GM12878 (cell line): ENCODE results near the gene PIWIL4. TPM values are rescaled to one million over a fixed set of nuclear protein-coding genes. Genes with fewer than 3 reads are reported as not detected.
"Not testable (repeated sequence)": the region's sequence is repeated elsewhere in the genome, so short reads cannot be mapped to it uniquely, and the experiment has no call there.

Experiments
- ATAC-seq: fragments of 200-7000 bp; cut with Tn5 transposase; 3 replicates; pipeline ENCODE4 v1.9.1; 2020; ENCODE audit warnings: mild to moderate bottlenecking, moderate library complexity
- BruUV-seq: library from RNA; stranded (reverse); fragments of 400-500 nt; replicated peaks from 2 replicates; lab custom pipeline; 2021; lab: Mats Ljungman, UMichigan
- CTCF ChIA-PET: fragments of 300-600 bp; sonication (Branson Sonifier 250); formaldehyde crosslinking; extraction: SDS; loops from one replicate; lab custom pipeline; 2021; ENCODE audit warnings: inconsistent platforms; lab: Yijun Ruan, JAX
- POLR2A ChIA-PET: fragments of 350-600 bp; formaldehyde crosslinking; extraction: SDS; loops from one replicate; lab custom pipeline; 2021; ENCODE audit warnings: inconsistent platforms; lab: Charles Lee
- RAD21 ChIA-PET: fragments of 300-600 bp; sonication (Branson Sonifier 250); formaldehyde crosslinking; loops from one replicate; lab custom pipeline; 2023; ENCODE audit warnings: antibody characterized with exemption; ENCODE audit not compliant: unreplicated experiment; lab: Charles Lee
- SMC1A ChIA-PET: fragments of 300-600 bp; sonication (Branson Sonifier 250); formaldehyde crosslinking; loops from one replicate; lab custom pipeline; 2023; ENCODE audit not compliant: unreplicated experiment, uncharacterized antibody; lab: Charles Lee
- DNase-seq: peaks from one replicate; pipeline ENCODE4 v3.0.0-alpha.2; 2011; ENCODE audit warnings: low read depth, low spot score
- FAIRE-seq: peaks from 3 replicates; lab custom pipeline; 2011; peaks lifted over from hg19 to GRCh38; lab: Jason Lieb, UNC
- H2AFZ ChIP-seq: 2 replicates; pipeline ENCODE4 v1.6.0; 2011; ENCODE audit warnings: low read depth, low read length, control low read depth; ENCODE audit not compliant: control insufficient read depth
- H3K27ac ChIP-seq: 2 replicates; pipeline ENCODE4 v1.5.1; 2011; ENCODE audit warnings: control low read depth; ENCODE audit not compliant: control insufficient read depth, insufficient read depth
- H3K27me3 ChIP-seq, 2 experiments: replicated peaks in 1 of 2; 2 replicates each; pipeline versions ENCODE4 v1.6.0 to v1.6.1; 2011; ENCODE audit warnings: low read length in 1 of 2; ENCODE audit not compliant: control insufficient read depth in 2 of 2, insufficient read depth in 2 of 2
- H3K36me3 ChIP-seq, 2 experiments: 2 replicates each; pipeline ENCODE4 v1.5.1; 2011; ENCODE audit warnings: low read length in 1 of 2; ENCODE audit not compliant: control insufficient read depth in 2 of 2, insufficient read depth in 2 of 2
- H3K4me1 ChIP-seq: 2 replicates; pipeline ENCODE4 v1.6.1; 2011; ENCODE audit warnings: mild to moderate bottlenecking, low read length, moderate library complexity, mixed read lengths; ENCODE audit not compliant: control insufficient read depth, insufficient read depth
- H3K4me2 ChIP-seq: 2 replicates; pipeline ENCODE4 v1.6.0; 2011; ENCODE audit warnings: control low read depth; ENCODE audit not compliant: control insufficient read depth, insufficient read depth
- H3K4me3 ChIP-seq: fragments of 200-600 bp; sonication (generic); 2 replicates; pipeline ENCODE4 v1.5.1; 2016
- H3K79me2 ChIP-seq: 2 replicates; pipeline ENCODE4 v1.6.0; 2011; ENCODE audit warnings: low read length; ENCODE audit not compliant: control insufficient read depth, insufficient read depth
- H3K9ac ChIP-seq: 2 replicates; pipeline ENCODE4 v1.8.0; 2011; ENCODE audit warnings: low read length, control low read depth, mixed read lengths; ENCODE audit not compliant: control insufficient read depth, insufficient read depth
- H3K9me3 ChIP-seq: replicated peaks from 3 replicates; pipeline ENCODE4 v1.5.1; 2011; ENCODE audit warnings: mild to moderate bottlenecking, low read length; ENCODE audit not compliant: control insufficient read depth, insufficient read depth
- H4K20me1 ChIP-seq: 2 replicates; pipeline ENCODE4 v1.6.0; 2011; ENCODE audit not compliant: control insufficient read depth, insufficient read depth
- GATAD2B ChIP-seq: fragments of 450-650 bp; conservative IDR thresholded peaks from 2 replicates; pipeline ENCODE4 v1.6.1; 2017; ENCODE audit warnings: low read depth, mild to moderate bottlenecking, moderate library complexity
- SKIL ChIP-seq: fragments of 450-650 bp; IDR thresholded peaks from 2 replicates; pipeline ENCODE4 v1.6.1; 2017; ENCODE audit warnings: mild to moderate bottlenecking, low read depth, inconsistent platforms; ENCODE audit not compliant: poor library complexity, severe bottlenecking
- SREBF1 ChIP-seq: IDR thresholded peaks from 2 replicates; pipeline ENCODE4 v1.6.1; 2012; ENCODE audit warnings: mild to moderate bottlenecking, low read length
- TAF1 ChIP-seq: IDR thresholded peaks from 2 replicates; pipeline ENCODE4 v1.6.1; 2011; ENCODE audit warnings: mild to moderate bottlenecking, low read depth, low read length, borderline replicate concordance
- WGBS: methylation state at CpG from one replicate; pipeline ENCODE4 v1.1.6; 2016; ENCODE audit warnings: low lambda C conversion rate; ENCODE audit not compliant: insufficient replicate concordance, insufficient coverage; ENCODE audit errors: missing lambda C conversion rate; 5-methylcytosine and 5-hydroxymethylcytosine counted together
- in situ Hi-C: fragments of 300-500 bp; cut with MboI; formaldehyde crosslinking; loops from 9 replicates; pipeline ENCODE4 v1.14.3; 2018; ENCODE audit warnings: mixed read lengths
- intact Hi-C: fragments of 100-400 bp; cut with micrococcal nuclease; formaldehyde crosslinking; loops from one replicate; pipeline ENCODE4 v1.14.2; 2022; ENCODE audit not compliant: unreplicated experiment
- polyA plus RNA-seq, 11 experiments: library from polyadenylated mRNA; depleted of rRNA in 4 of 11; unstranded in 6 of 11; stranded (reverse) in 5 of 11; fragments of >200 nt; fragmentation: Nextera tagmentation in 4 of 11; fragmentation: Illumina TruSeq in 1 of 11; extraction: Ambion mirVana in 4 of 11; extraction: Trizol in 1 of 11; gene quantifications; 1 replicate in 1 of 11; 2 replicates in 10 of 11; pipeline versions ENCODE4 v1.2.1 to v1.2.3, GENCODE V29; 2011 to 2016; ENCODE audit warnings: inconsistent platforms in 2 of 11, missing spikeins in 2 of 11, low read depth in 1 of 11
- total RNA-seq, 4 experiments: library from RNA; depleted of rRNA in 3 of 4; stranded (reverse); fragments of >200 nt in 3 of 4; fragmentation: Illumina TruSeq in 1 of 4; extraction: Trizol in 1 of 4; gene quantifications; 2 replicates each; pipeline versions ENCODE4 v1.2.1 to v1.2.3, GENCODE V29; 2013 to 2021

Gene PIWIL4
- total and polyA plus RNA-seq, 10 of the 15 experiments (the other 5 are each of a cell fraction or from before 2014, with no cell fraction given): 0.23 to 13.3 (median 0.47) TPM

DNA sequence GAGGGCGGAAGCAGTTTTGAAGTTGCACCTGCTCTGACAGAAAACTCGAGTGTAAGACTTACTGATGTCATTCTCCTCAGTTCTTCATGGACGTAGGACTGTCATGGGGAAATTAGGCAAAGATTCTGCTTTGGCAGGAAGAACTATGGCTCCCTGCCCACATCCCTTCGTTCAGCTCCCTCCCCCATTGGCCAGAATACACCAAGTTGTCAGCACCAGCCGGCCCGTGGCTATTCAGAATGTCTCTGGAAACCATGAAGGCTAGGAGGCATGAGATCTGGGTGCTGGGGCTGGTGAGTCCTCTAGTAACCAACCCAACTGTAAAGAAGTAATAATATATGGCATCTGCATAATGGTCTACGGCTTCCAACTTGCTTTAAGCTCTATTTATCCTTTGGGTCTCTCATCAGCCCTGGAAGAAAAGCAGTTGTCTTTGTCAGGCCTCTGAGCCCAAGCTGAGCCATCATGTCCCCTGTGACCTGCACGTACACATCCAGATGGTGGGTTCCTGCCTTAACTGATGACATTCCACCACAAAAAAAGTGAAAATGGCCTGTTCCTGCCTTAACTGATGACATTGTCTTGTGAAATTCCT, 74.1 kb downstream of the PIWIL4 start:
- H3K27ac ChIP-seq: no peak overlapping the region
- no peak overlapping the region for H3K4me2 ChIP-seq
- ChIA-PET SMC1A (interaction anchor here (0.7 kb wide), 1 partner anchor 17 kb away, joined by 3 read pairs; no protein-coding TSS in a partner anchor), RAD21 (no interaction called here), CTCF (interaction anchor here (0.9 kb wide), 1 partner anchor 117 kb away, joined by 4 read pairs; no protein-coding TSS in a partner anchor), POLR2A (no interaction called here)
- no peaks in the 10 kb centered on the region for H3K27me3 ChIP-seq
- no peaks in the 10 kb centered on the region for H3K36me3 ChIP-seq
- FAIRE-seq: no peak
- H3K79me2 ChIP-seq: no peaks in the 10 kb centered on the region
- H3K9me3 ChIP-seq: no peaks in the 10 kb centered on the region
- H4K20me1 ChIP-seq: no peaks in the 10 kb centered on the region
- intact Hi-C loops (no loop called here), in situ Hi-C loops (no loop called here)
- H2AFZ ChIP-seq: no peak overlapping the region
- BruUV-seq: no TSS peak
- H3K9ac ChIP-seq: no peak overlapping the region
- H3K4me3 ChIP-seq: no peak overlapping the region
- 40% methylated on average over 8 of the region's 8 CpGs for WGBS
- TF ChIP-seq SREBF1 (no peak), GATAD2B (no peak), TAF1 (no peak), SKIL (no peak)
- H3K4me1 ChIP-seq: no peaks in the 10 kb centered on the region
- DNase-seq: no peak
- ATAC-seq: no peak

GRCh38 chr11:94643186-94643585, 76.0 kb downstream of the PIWIL4 start:
- WGBS: 60% methylated on average over 4 of the region's 8 CpGs
- H3K27ac ChIP-seq, H3K79me2 ChIP-seq, H3K27me3 ChIP-seq, H4K20me1 ChIP-seq, CTCF ChIA-PET, in situ Hi-C loops, FAIRE-seq, H2AFZ ChIP-seq, BruUV-seq, ATAC-seq, H3K4me3 ChIP-seq, RAD21 ChIA-PET, POLR2A ChIA-PET, intact Hi-C loops, H3K4me1 ChIP-seq, H3K4me2 ChIP-seq, H3K9ac ChIP-seq, H3K9me3 ChIP-seq, SMC1A ChIA-PET, DNase-seq, H3K36me3 ChIP-seq: not testable (repeated sequence)
